Activated CD4-positive, alpha-beta T cell treated with anti-CD3 and anti-CD28 coated beads, Interleukin-2, amount 50 U/mL, for 4 hours (primary cell): ENCODE data around the gene FAM110D.

Experiments used
- DNase-seq, 2 experiments: peaks; one replicate each; pipeline ENCODE4 v3.0.0-alpha.2; 2020

FAM110D gene

DNA sequence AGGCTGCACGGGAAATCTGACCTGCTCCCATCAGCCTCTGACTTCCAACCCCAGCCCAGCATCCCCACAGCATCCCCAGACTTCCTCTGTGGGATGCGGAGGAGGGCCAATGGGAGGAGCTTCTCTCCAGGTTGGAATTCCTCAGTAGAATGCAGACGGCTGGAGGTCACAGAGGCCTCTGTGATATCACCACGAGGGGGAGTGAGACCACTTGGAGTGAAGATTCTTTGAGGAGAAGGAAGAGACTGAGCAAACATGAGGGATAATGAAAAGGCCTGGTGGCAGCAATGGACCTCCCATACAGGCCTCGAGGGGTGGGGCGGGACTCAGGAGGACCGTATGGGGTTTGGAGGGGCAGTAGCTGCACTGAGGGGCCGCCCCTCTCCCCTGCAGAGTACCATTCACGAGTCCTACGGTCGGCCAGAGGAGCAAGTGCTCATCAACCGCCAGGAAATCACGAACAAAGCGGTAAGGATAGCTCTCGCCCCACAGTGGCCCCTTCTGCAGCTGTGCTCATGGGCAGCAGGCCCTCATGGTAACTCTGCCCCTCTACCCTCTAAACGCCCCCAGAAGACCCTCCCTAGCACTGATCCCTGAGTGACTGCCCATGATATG is 31.6 kb downstream of the FAM110D start, which contains the start of gene CATSPER4:
TSS of gene CATSPER4 (plus strand) at position 230 of the 615 bp plus-strand sequence. CDS start at position 256, 26 bp downstream.
- no peak for DNase-seq

- DNase-seq = no peak
These were observed 32.9 kb downstream of the FAM110D start for GRCh38 chr1:26191739-26192138.

DNA sequence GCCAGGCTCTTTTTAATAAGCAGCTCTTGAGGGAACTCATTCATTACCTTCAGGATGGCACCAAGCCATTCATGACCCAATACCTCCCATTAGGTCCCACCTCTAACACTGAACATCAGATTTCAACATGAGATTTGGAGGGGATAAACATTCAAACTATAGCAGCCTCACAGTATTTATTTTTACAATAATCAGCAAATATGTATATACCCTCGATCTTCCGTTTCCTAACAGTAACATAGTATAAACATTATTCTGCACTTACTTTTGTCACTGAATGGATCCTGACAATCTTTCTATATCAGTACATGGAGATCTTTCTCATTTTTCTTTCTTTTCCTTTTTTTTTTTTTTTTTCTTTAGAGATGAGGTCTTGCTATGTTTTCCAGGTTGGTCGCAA is 36.9 kb downstream of the FAM110D start:
- no peak for DNase-seq

- no peak for DNase-seq
These were observed 38.4 kb downstream of the FAM110D start for GRCh38 chr1:26197301-26197700.

DNA sequence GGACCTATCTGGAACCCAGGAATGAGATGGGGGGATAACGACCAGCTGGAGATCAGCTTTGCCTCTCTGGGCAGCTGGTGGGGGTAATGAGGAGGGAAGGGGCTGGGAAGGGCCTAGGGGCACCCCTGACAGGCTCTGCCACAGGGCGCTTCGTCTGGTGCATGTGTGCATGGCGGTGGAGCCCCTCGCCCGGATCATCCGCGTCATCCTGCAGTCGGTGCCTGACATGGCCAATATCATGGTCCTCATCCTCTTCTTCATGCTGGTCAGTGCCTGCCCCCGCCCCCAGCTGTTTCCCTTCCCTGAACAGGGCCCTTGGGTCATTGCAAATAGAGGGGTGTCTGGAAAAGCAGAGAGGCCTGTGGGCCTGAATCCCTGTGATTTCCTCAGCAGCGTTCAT is 38.9 kb downstream of the FAM110D start:
- DNase-seq = no peak

DNA sequence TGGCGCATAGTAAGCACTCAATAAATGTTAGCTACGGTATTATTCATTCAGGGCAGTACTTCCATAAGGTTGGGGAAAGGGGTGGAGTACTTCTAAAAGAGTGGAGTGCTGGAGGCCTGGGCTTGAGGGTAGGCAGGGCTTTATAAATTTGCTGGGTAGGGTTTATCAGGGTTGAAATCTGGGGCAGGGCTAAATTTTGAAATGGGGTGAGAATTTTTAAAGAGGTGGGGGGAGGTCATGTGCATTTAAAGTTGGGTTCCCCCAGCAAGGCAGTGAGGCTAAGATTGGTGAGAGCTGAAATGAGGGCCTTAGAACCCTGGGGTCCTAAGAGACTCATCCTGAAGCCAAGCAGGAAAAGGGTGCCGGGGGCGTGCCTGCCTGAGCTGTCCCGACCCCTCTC is 41.5 kb downstream of the FAM110D start:
- DNase-seq = no peak

GRCh38 chr1:26203642-26204318 is 44.9 kb downstream of the FAM110D start:
- no peak for DNase-seq

- no peak for DNase-seq
These were observed 51.4 kb downstream of the FAM110D start for GRCh38 chr1:26210147-26210870.

GRCh38 chr1:26212726-26213125 is 53.8 kb downstream of the FAM110D start:
- DNase-seq = no peak

GRCh38 chr1:26213335-26213905 is 54.5 kb downstream of the FAM110D start:
- DNase-seq = no peak
